Skin epidermis (tissue), 12 donors: ENCODE results near the gene ATP8B1.
A peak's percentile ranks its signal among the peaks of the same experiment; 100 is the strongest.

Source experiments
- H3K27ac ChIP-seq, 21 experiments: fragments of 200-600 bp; sonication (generic) in 11 of 21; one replicate each; pipeline ENCODE4 v1.5.0; 2020; ENCODE audit warnings: mild to moderate bottlenecking in 3 of 21, inconsistent platforms in 2 of 21, moderate library complexity in 2 of 21
- H3K4me3 ChIP-seq, 7 experiments: fragments of 200-600 bp; sonication (generic) in 2 of 7; one replicate each; pipeline ENCODE4 v1.5.0; 2020; ENCODE audit warnings: inconsistent platforms in 2 of 7, mild to moderate bottlenecking in 2 of 7, moderate library complexity in 1 of 7

The ATP8B1 gene

GRCh38 chr18:57640749-57641148, 162.4 kb downstream of the ATP8B1 start:
- H3K27ac ChIP-seq, result no peak overlapping the region
- H3K4me3 ChIP-seq, result no peak overlapping the region

GRCh38 chr18:57640236-57640635, 162.9 kb downstream of the ATP8B1 start:
- no peak overlapping the region for H3K27ac ChIP-seq
- H3K4me3 ChIP-seq, result no peak overlapping the region

DNA sequence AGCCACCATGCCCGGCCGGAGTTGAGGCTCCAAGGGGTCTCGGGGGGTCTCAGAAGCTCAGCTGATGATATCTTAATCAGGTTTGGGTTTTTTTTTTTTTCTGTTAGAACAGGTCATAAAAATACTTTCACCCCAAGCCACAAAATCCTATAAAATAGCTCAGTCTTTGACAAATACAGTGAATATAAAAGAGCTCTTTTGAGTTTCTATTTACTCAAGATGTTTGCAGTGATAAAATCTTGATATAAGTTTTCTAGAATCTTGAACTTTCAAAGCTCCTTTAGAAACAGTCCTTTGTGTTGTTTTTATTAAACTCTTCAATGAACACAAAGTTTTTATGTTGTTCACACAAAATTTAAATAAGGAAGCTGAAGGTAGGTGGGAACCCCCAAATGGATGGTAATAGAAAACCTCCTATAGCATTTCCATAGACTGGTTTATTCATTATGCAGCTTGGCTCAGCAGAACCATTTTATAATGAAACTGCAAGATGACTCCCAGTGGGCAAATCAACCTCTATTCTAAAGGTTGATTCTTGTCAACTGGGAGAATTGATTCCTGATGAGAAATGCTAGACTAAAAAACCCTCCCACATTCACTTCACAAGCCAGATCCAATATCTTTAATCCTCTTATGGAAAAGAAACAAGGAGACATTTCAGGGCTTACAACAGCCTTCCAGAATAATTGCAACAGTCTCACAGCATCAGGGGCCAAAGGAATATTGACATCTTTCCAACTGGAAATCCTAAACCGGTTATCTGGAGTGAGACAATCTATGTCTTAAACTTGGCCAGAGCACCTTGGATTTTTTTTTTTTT, 167.9 kb downstream of the ATP8B1 start:
- Histone ChIP-seq H3K4me3 (no peak overlapping the region), H3K27ac (no peak overlapping the region)

- Histone ChIP-seq H3K27ac (no peak overlapping the region), H3K4me3 (no peak overlapping the region)
These were observed 171.4 kb downstream of the ATP8B1 start for GRCh38 chr18:57631697-57632096.

- Histone ChIP-seq H3K27ac (peak overlapping the region in 20 of 21 experiments; percentile 45 to 89 (median 82)), H3K4me3 (peak overlapping the region; percentile 39 to 63 (median 50))
These were observed 172.1 kb downstream of the ATP8B1 start for GRCh38 chr18:57630754-57631595.

GRCh38 chr18:57630002-57630753, 172.9 kb downstream of the ATP8B1 start:
- Histone ChIP-seq H3K27ac (peak overlapping the region in 20 of 21 experiments; percentile 45 to 89 (median 82)), H3K4me3 (peak overlapping the region; percentile 39 to 63 (median 50))

DNA sequence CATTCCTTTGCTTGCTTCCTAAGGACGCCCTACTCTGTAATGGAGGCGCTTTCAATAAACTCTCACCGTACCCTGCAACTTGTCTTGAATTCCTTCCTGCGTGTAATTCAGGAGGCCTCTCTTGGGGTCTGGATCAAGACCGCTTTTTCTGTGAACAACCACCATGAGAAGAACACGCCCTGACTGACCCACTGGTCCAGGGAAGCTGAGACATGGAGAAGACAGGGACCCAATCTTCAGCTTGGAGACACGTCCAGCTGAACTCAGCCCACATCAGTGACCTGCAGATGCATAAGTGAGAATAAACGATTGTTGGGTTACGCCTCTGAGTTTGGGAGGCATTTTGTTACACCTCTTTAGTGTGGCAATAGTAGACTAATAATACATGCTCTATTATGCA, 173.7 kb downstream of the ATP8B1 start:
- Histone ChIP-seq H3K27ac (peak overlapping the region in 16 of 21 experiments; percentile 45 to 89 (median 82)), H3K4me3 (peak overlapping the region in 4 of 7 experiments; percentile 39 to 56 (median 46))

DNA sequence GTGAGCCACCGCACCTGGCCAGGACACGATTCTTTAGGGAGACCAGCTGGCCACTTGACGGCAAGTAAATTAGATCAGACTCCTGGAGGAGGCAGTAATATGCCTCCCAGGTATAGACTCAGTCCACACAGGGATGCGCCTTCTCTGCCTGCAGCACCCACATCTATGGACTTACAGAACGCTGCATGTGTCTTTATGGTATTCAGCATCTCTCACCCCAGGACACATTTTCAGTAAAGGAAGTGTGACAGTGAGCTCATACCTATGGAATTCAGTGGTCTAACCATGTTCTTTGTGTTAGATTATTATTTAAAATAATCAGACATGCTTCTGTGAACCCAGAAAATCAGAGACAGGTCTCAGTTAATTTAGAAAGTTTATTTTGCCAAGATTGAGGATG, 175.6 kb downstream of the ATP8B1 start:
- Histone ChIP-seq H3K27ac (no peak overlapping the region), H3K4me3 (no peak overlapping the region)

DNA sequence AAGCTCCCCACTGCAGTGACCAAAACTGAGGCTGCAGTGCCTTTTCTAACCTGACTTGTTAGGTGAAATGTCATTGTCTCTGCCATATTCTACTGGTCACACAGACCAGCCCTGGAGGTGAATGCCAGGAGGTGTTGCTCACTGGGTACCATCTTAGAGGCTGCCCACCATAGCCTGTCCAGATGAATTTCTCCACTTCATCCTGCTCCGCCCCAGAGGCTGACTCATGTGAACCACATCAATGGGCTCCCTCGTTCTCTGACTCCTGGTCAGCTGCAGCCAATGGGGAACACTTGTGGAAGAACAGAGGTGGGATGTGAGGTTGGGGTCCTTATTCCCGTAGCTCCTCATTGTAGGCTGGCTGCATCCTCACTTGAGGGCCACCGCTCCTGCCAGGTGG, 178.1 kb downstream of the ATP8B1 start:
- no peak overlapping the region for H3K27ac ChIP-seq

GRCh38 chr18:57621246-57621604, 181.9 kb downstream of the ATP8B1 start:
- peak overlapping the region; percentile 78 to 97 (median 92) for H3K27ac ChIP-seq
- H3K4me3 ChIP-seq, result peak overlapping the region; percentile 59 to 93 (median 82)

More for the DNA sequence above, 178.1 kb downstream of the ATP8B1 start:
- H3K4me3 ChIP-seq, result no peak overlapping the region

DNA sequence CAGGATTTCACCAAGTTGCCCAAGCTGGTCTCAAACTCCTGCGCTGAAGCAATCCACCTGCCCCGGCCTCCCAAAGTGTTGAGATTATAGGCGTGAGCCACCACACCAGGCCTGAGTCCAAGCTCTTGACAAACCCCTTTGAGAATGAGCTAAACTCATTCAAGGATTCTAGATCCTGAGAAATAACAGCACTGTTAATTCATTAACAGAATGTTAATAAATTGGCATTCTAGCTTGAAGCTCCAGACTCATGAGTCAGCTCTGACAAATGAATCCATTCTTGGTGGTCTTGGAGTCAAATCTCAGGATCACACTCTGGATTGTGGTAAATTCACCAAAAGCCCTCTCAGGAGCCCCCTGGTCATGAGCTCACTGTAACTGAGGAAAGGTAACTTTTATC, 183.2 kb downstream of the ATP8B1 start:
- Histone ChIP-seq H3K4me3 (no peak overlapping the region), H3K27ac (peak overlapping the region in 1 of 21 experiments; percentile 42)

DNA sequence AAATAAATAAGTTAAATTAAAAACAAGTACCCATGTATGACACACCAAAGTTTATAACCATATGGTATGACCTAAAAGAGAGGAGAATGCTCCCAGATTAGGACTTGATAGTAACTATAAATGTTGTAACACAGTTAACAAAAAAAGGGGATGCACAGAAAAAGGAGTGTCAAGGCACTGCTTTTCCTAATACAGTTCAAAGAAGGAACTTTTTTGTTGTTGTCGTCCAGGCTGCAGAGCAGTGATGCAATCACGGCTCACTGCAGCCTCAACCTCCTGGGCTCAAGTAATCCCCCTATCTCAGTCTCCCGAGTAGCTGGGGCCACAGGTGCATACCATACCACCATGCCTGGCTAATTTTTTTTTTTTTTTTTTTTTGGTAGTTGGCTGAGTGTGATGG, 184.2 kb downstream of the ATP8B1 start:
- Histone ChIP-seq H3K4me3 (no peak overlapping the region), H3K27ac (no peak overlapping the region)

DNA sequence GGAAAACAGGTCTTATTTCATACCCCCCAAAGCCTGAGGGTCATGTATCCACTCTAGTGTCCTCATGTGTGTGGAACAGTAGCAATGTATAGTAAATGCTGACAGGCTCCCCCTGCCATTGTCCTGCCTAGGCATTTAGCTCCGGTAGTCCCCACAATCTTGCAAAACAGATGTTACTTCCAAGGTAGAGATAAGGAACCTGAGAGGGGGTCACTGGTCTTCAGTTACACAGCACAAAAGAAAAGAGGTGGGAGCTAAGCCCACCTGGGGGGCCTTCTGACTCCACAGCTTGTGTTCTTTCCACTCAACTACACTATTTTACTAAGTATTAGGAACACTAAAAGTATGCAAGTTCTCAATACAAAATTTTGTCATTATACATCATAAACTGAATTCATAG, 199.2 kb downstream of the ATP8B1 start:
- no peak overlapping the region for H3K27ac ChIP-seq
- H3K4me3 ChIP-seq, result no peak overlapping the region
